Subcutaneous abdominal adipose tissue (tissue), 5 donors: ENCODE data around the gene DPEP1.
A peak's percentile ranks its signal among the peaks of the same experiment; 100 is the strongest.
"Not testable (repeated sequence)": the region's sequence is repeated elsewhere in the genome, so short reads cannot be mapped to it uniquely, and the experiment has no call there.

Source experiments
- H3K27ac ChIP-seq: one replicate; pipeline ENCODE4 v1.7.0; 2013; ENCODE audit warnings: low read depth, mild to moderate bottlenecking, inconsistent platforms, low read length, moderate library complexity
- H3K27me3 ChIP-seq, 5 donors: one replicate each; pipeline ENCODE4 v1.7.0; 2013; ENCODE audit warnings: low read length in 5 of 5, inconsistent platforms in 1 of 5; ENCODE audit not compliant: control insufficient read depth in 5 of 5, insufficient read depth in 4 of 5
- H3K36me3 ChIP-seq, 5 donors: one replicate each; pipeline ENCODE4 v1.7.0; 2013; ENCODE audit warnings: low read length in 5 of 5; ENCODE audit not compliant: control insufficient read depth in 5 of 5, insufficient read depth in 5 of 5
- H3K4me1 ChIP-seq, 5 donors: one replicate each; pipeline ENCODE4 v1.7.0; 2013; ENCODE audit warnings: low read length in 5 of 5, mild to moderate bottlenecking in 3 of 5, moderate library complexity in 1 of 5; ENCODE audit not compliant: control insufficient read depth in 5 of 5, insufficient read depth in 5 of 5
- H3K4me3 ChIP-seq, 5 donors: one replicate each; pipeline ENCODE4 v1.7.0; 2013; ENCODE audit warnings: low read length in 5 of 5, low read depth in 1 of 5
- H3K9ac ChIP-seq, 5 donors: one replicate each; pipeline ENCODE4 v1.7.0; 2013; ENCODE audit warnings: low read length in 5 of 5, mild to moderate bottlenecking in 4 of 5, moderate library complexity in 3 of 5
- H3K9me3 ChIP-seq, 5 donors: one replicate each; pipeline ENCODE4 v1.7.0; 2013; ENCODE audit warnings: low read length in 5 of 5; ENCODE audit not compliant: control insufficient read depth in 5 of 5
- donor health status: healthy.
- donor health status: healthy.
- donor health status: healthy.
- donor health status: healthy.
- donor health status: healthy.

The DPEP1 gene

GRCh38 chr16:89634463-89635385 is 21.3 kb downstream of the DPEP1 start:
- peaks cover 15 to 33% (median 31%) of the 10 kb centered on the region in 5 donors for H3K27me3 ChIP-seq
- H3K4me3 ChIP-seq, H3K4me1 ChIP-seq, H3K36me3 ChIP-seq, H3K27ac ChIP-seq, H3K9me3 ChIP-seq, H3K9ac ChIP-seq: not testable (repeated sequence)

- Histone ChIP-seq H3K27ac (no peak overlapping the region), H3K4me3 (no peak overlapping the region), H3K9me3 (peaks cover 0 to 3% (median 0%) of the 10 kb centered on the region in 5 donors), H3K4me1 (peaks cover 0 to 15% (median 11%) of the 10 kb centered on the region in 5 donors), H3K9ac (no peak overlapping the region), H3K36me3 (no peaks in the 10 kb centered on the region), H3K27me3 (peaks cover 15 to 33% (median 31%) of the 10 kb centered on the region in 5 donors)
Measured at GRCh38 chr16:89636663-89637062, 23.2 kb downstream of the DPEP1 start.

- no peak overlapping the region for H3K27ac ChIP-seq
- no peak overlapping the region for H3K4me3 ChIP-seq
- H3K4me1 ChIP-seq, result peaks cover 0 to 17% (median 11%) of the 10 kb centered on the region in 5 donors
- H3K36me3 ChIP-seq, result no peaks in the 10 kb centered on the region
- H3K9me3 ChIP-seq, result peaks cover 0 to 3% (median 0%) of the 10 kb centered on the region in 5 donors
- H3K9ac ChIP-seq, result no peak overlapping the region
- peaks cover 15 to 33% (median 29%) of the 10 kb centered on the region in 5 donors for H3K27me3 ChIP-seq
Measured at GRCh38 chr16:89637379-89637778, 23.9 kb downstream of the DPEP1 start.

GRCh38 chr16:89638455-89638854 is 25.0 kb downstream of the DPEP1 start:
- Histone ChIP-seq H3K4me3 (no peak overlapping the region), H3K36me3 (no peaks in the 10 kb centered on the region), H3K27me3 (peaks cover 9 to 23% (median 19%) of the 10 kb centered on the region in 5 donors), H3K9ac (no peak overlapping the region), H3K27ac (no peak overlapping the region), H3K4me1 (peaks cover 0 to 17% (median 11%) of the 10 kb centered on the region in 5 donors), H3K9me3 (peaks cover 0 to 3% (median 0%) of the 10 kb centered on the region in 5 donors)

GRCh38 chr16:89639385-89639784 is 25.9 kb downstream of the DPEP1 start:
- Histone ChIP-seq H3K4me3 (no peak overlapping the region), H3K27ac (no peak overlapping the region)

DNA sequence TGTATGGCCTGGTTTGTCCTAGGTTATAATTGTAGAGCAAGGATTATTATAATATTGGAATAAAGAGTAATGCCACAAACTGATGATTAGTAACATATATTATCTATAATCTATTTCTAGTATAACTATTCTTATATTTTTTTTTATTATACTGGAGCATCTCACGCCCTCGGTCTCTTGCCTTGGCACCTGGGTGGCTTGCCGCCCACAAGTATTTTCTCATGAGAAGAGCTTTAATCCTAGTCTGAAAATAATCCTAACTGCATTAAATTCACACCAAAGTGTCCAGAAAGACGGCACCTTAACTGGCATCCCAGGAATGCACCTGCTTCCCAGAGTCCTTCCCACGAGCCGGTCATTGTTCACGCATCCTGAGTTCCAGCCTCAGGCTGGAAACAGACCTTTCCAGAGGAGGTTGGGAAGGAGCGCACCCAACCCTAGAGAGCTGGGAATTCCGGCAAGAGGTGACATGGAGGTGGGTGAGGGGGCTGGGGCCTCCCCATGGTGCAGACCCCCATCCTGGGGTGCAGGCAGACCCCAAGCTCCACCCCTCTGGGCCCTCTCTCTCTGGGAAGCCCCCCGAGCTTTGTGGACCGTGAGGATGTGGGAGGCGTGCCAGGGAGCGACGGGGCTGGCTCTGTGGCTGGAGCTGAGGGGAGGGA is 28.1 kb downstream of the DPEP1 start:
- Histone ChIP-seq H3K27me3 (peaks cover 0 to 13% (median 8%) of the 10 kb centered on the region in 5 donors), H3K4me3 (peak overlapping the region in 2 of 5 donors; percentile 49 to 60), H3K4me1 (peaks cover 0 to 19% (median 11%) of the 10 kb centered on the region in 5 donors), H3K36me3 (peaks cover 0 to 26% (median 23%) of the 10 kb centered on the region in 5 donors), H3K27ac (no peak overlapping the region), H3K9me3 (no peaks in the 10 kb centered on the region), H3K9ac (peak overlapping the region in 1 of 5 donors; percentile 17)

More at GRCh38 chr16:89639385-89639784, 25.9 kb downstream of the DPEP1 start:
- H3K36me3 ChIP-seq, result peaks cover 0 to 4% (median under 1%) of the 10 kb centered on the region in 5 donors
- peaks cover 0 to 3% (median 0%) of the 10 kb centered on the region in 5 donors for H3K9me3 ChIP-seq
- H3K4me1 ChIP-seq, result peaks cover 0 to 17% (median 11%) of the 10 kb centered on the region in 5 donors
- H3K27me3 ChIP-seq, result peaks cover 4 to 21% (median 18%) of the 10 kb centered on the region in 5 donors
- H3K9ac ChIP-seq, result no peak overlapping the region

- Histone ChIP-seq H3K27ac (no peak overlapping the region), H3K36me3 (peaks cover 0 to 34% (median 31%) of the 10 kb centered on the region in 5 donors), H3K9ac (no peak overlapping the region), H3K9me3 (no peaks in the 10 kb centered on the region), H3K4me3 (no peak overlapping the region), H3K4me1 (peaks cover 0 to 19% (median 11%) of the 10 kb centered on the region in 5 donors), H3K27me3 (peaks cover 0 to 5% (median 0%) of the 10 kb centered on the region in 5 donors)
Measured at GRCh38 chr16:89642574-89642973, 29.1 kb downstream of the DPEP1 start.

DNA sequence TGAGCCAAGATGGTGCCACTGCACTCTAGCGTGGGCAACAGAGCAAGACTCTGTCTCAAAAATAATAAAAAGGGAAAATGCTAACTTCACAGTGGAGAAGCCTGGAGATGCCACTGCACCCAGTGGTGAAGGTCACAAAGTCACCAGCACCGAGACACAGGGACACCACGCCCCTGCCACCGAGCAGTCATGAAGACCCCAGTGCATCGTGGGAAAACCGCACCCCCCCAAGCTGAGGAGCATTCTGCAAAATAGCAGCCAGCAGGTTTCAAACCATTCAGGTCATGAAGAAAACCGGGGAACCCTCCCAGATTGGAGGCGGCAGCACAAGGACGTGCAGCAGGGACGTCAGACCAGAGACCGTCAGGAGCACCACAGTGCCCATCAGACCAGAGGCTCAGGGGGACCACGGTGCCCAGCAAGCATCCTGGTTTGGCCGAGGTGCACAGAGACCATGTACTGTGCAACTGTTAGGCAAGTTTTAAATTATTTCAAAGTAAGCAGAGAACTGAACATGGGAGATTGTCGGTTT is 30.4 kb downstream of the DPEP1 start:
- no peak overlapping the region for H3K27ac ChIP-seq
- H3K36me3 ChIP-seq, result peaks cover 0 to 38% (median 36%) of the 10 kb centered on the region in 5 donors

GRCh38 chr16:89645122-89645521 is 31.7 kb downstream of the DPEP1 start:
- Histone ChIP-seq H3K9me3 (no peaks in the 10 kb centered on the region), H3K36me3 (peaks cover 0 to 47% (median 37%) of the 10 kb centered on the region in 5 donors), H3K27me3 (peaks cover 0 to 3% (median 0%) of the 10 kb centered on the region in 5 donors), H3K4me3 (no peak overlapping the region), H3K4me1 (peaks cover 0 to 18% (median 10%) of the 10 kb centered on the region in 5 donors), H3K27ac (no peak overlapping the region), H3K9ac (no peak overlapping the region)

More for the DNA sequence above, 30.4 kb downstream of the DPEP1 start:
- Histone ChIP-seq H3K27me3 (peaks cover 0 to 3% (median 0%) of the 10 kb centered on the region in 5 donors), H3K4me3 (no peak overlapping the region), H3K9me3 (no peaks in the 10 kb centered on the region), H3K9ac (no peak overlapping the region), H3K4me1 (peaks cover 0 to 19% (median 11%) of the 10 kb centered on the region in 5 donors)
